BLaER1 (cell line): ENCODE measurements around the gene NPAS3.

Experiments used
- H3K27ac ChIP-seq: shearing (Covaris generic); formaldehyde crosslinking; 2 replicates; pipeline ENCODE4 v1.8.1; 2022
- H3K27me3 ChIP-seq: shearing (Covaris generic); formaldehyde crosslinking; 2 replicates; pipeline ENCODE4 v1.8.1; 2022
- H3K36me3 ChIP-seq: shearing (Covaris generic); formaldehyde crosslinking; 2 replicates; pipeline ENCODE4 v1.8.1; 2022
- H3K4me1 ChIP-seq: shearing (Covaris generic); formaldehyde crosslinking; 2 replicates; pipeline ENCODE4 v1.8.1; 2022
- H3K4me2 ChIP-seq: shearing (Covaris generic); formaldehyde crosslinking; 2 replicates; pipeline ENCODE4 v1.8.1; 2022
- H3K4me3 ChIP-seq: shearing (Covaris generic); formaldehyde crosslinking; 2 replicates; pipeline ENCODE4 v1.8.1; 2022
- H3K9ac ChIP-seq: shearing (Covaris generic); formaldehyde crosslinking; 2 replicates; pipeline ENCODE4 v1.8.1; 2022
- H3K9me3 ChIP-seq: shearing (Covaris generic); formaldehyde crosslinking; 2 replicates; pipeline ENCODE4 v1.8.1; 2022
- H4K20me1 ChIP-seq: shearing (Covaris generic); formaldehyde crosslinking; 2 replicates; pipeline ENCODE4 v1.8.1; 2022
- Cebpa-rat ChIP-seq: shearing (Covaris generic); IDR thresholded peaks from 2 replicates; pipeline ENCODE4 v1.8.1; 2022

NPAS3 gene

DNA sequence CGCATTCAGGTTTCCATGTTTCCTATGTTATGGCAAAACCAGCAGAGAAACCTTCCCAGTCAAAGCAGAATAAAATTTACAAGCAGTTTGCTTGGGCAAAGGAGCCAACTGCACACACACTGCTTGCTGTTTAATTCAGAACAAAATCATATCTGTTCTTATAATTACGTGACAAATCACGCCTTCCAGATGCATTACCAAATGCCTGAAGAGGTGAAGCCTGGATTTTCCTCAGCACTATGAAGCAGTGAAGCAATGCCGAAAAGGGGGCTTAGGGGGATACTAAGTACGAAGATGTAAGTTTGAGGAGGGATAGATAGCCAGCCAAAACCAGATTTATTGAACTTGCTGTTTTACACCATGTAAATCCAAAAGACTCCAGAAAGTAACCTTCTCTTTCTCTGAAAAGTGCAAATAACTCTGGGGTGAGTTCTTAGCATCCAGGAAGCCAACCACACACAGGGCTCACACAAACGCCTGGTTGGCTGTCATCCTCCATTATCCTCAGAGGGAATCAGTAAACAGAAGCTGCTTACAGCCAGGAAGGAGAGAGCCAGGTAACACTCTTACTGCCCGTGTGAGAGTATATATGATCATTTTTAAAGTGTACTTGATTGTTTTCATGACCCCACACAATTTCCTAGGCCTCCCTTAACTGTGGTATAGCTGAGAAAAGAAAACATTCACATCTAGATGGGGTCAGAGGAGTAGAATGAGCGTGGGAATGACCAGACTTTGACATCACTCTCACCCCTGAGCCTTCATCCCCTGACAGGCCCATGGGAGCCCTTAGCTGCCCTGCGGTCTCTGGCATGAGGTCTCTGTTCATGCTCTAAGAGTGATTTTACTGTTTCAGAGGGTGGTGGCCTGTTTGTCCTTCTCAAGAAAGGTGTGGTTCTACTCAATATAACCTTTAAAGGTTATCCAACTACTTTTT, 569.7 kb downstream of the NPAS3 start:
- Histone ChIP-seq H3K9me3 (no peaks in the 10 kb centered on the region), H3K4me3 (no peak overlapping the region), H3K27ac (no peak overlapping the region), H3K4me2 (no peak overlapping the region), H4K20me1 (no peaks in the 10 kb centered on the region), H3K9ac (no peak overlapping the region), H3K4me1 (no peaks in the 10 kb centered on the region), H3K27me3 (no peaks in the 10 kb centered on the region), H3K36me3 (no peaks in the 10 kb centered on the region)
- no peak for TF ChIP-seq Cebpa-rat

DNA sequence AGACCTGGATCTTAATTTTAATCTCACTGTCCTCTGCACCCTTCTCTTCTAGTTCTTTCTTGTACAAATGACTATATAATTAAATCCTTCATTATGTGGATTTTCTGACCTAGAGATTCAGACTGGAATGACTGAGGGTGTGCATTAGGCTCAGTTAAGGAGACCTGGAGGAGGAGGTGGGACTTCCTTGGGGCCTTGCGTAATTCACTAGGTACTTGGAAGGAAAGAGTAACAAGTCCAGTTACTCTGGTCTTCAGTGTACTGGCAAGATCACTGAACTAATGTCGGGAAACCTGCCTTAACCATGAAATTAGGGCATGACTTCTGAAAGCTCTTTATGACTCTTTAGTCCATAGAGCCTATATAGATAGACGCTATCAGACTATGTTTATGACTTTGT, 570.8 kb downstream of the NPAS3 start:
- Histone ChIP-seq H3K4me3 (no peak overlapping the region), H3K27ac (no peak overlapping the region), H3K9ac (no peak overlapping the region), H3K36me3 (no peaks in the 10 kb centered on the region), H4K20me1 (no peaks in the 10 kb centered on the region), H3K4me1 (no peaks in the 10 kb centered on the region), H3K9me3 (no peaks in the 10 kb centered on the region), H3K27me3 (no peaks in the 10 kb centered on the region), H3K4me2 (no peak overlapping the region)
- TF ChIP-seq Cebpa-rat = no peak

DNA sequence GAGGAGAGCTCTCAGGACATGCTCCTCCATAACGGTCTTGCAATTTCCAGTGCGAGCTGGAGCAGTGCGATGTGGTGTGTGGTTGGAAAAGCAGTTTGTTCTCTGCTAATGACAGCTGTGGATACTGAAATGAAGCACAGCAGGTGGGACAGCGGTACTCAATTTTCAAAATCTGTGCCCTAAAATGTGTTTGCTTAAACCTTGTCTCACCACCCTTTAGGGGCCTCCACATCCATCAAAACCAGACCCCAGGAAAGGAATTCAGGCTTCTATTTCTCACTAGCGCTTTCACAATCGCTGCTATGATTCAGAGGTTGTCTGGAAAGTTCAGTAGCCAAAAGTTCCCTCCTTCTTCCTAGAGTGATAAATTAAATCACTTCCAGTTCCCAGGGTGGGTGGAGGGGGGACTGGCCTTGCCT, 571.4 kb downstream of the NPAS3 start:
- Histone ChIP-seq H3K4me2 (no peak overlapping the region), H4K20me1 (no peaks in the 10 kb centered on the region), H3K9me3 (no peaks in the 10 kb centered on the region), H3K9ac (no peak overlapping the region), H3K36me3 (no peaks in the 10 kb centered on the region), H3K4me1 (no peaks in the 10 kb centered on the region), H3K4me3 (no peak overlapping the region), H3K27ac (no peak overlapping the region), H3K27me3 (no peaks in the 10 kb centered on the region)
- no peak for TF ChIP-seq Cebpa-rat

DNA sequence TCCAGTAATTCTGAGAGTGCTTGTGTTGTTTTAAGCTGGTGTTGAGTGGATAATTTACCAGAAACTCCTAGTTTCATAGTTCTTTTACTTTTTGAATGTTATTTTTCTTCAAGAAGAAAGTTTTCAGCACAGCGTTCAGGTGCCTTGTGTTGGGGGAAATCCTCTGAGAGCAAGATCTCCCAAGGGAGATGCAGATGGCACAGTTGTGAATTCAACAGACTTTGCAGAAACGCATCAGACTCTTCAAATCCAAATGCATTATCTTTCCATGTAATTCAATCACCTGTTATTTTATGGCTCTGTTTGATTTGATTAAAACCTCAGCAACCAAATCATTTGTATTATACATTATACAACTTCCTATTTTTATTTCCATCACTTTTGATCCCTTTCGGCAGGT, 572.3 kb downstream of the NPAS3 start:
- no peak overlapping the region for H3K4me3 ChIP-seq
- H3K4me1 ChIP-seq = no peaks in the 10 kb centered on the region
- H3K27me3 ChIP-seq = no peaks in the 10 kb centered on the region
- H3K36me3 ChIP-seq = no peaks in the 10 kb centered on the region
- no peaks in the 10 kb centered on the region for H3K9me3 ChIP-seq
- no peak overlapping the region for H3K27ac ChIP-seq
- no peaks in the 10 kb centered on the region for H4K20me1 ChIP-seq
- no peak overlapping the region for H3K9ac ChIP-seq
- no peak overlapping the region for H3K4me2 ChIP-seq
- TF ChIP-seq Cebpa-rat = no peak

DNA sequence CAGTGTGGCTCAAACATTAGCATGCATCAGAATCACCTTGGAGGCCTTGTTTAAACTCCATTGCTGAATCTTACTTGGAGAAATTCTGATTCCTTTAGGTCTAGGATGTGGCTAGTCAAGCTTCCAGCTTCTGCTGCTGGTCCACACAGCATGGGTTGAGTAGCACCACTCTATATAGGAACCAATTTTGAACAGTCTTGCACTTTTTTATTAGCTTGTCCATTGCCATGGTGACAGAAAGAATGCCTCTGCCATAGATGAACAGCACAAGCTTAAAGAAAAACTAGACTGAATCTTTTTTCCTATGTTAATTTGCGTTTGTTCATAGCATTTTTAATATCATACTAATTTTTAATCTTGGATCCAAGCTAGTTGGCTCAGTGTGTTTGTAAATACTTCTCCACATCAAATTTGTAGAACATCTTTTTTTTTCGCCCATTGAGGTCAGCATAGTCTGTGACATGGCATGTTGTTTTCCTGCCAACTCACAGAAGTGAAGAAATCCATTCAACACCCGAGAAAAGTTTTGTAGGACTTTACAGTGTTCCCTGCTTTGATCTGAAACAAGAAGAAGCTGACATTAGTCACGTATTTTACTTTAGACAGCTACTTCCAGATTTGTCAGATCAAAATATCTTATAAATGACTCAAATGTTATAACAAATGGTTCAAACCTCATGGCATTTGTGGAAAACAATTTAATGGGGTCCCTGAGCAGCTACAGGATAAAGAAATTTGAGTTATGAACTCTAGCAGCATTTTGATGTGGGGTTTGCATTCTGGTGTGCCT, 573.4 kb downstream of the NPAS3 start:
- no peak for TF ChIP-seq Cebpa-rat
- Histone ChIP-seq H3K36me3 (no peaks in the 10 kb centered on the region), H3K9ac (no peak overlapping the region), H3K27me3 (no peaks in the 10 kb centered on the region), H4K20me1 (no peaks in the 10 kb centered on the region), H3K9me3 (no peaks in the 10 kb centered on the region), H3K4me2 (no peak overlapping the region), H3K4me1 (no peaks in the 10 kb centered on the region), H3K4me3 (no peak overlapping the region), H3K27ac (no peak overlapping the region)

DNA sequence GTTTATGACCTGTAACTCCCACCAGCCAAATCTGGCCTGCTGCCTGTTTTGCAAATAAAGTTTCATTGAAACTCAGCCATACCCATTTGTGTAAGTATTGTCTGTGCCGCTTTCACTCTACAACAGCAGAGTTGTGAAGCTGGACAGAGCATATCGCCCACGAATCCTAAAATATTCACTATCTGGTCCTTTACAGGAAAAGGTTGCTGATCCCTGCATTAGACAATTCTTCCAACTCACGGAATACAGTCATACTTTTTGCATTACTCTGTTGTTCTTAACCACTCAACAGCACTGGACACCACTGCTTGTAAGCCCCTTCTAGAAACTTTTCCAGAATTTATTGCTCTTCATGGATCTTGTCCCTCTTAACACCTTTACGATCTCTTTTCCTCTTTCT, 576.8 kb downstream of the NPAS3 start:
- no peaks in the 10 kb centered on the region for H3K4me1 ChIP-seq
- no peak for TF ChIP-seq Cebpa-rat
- no peak overlapping the region for H3K4me2 ChIP-seq

DNA sequence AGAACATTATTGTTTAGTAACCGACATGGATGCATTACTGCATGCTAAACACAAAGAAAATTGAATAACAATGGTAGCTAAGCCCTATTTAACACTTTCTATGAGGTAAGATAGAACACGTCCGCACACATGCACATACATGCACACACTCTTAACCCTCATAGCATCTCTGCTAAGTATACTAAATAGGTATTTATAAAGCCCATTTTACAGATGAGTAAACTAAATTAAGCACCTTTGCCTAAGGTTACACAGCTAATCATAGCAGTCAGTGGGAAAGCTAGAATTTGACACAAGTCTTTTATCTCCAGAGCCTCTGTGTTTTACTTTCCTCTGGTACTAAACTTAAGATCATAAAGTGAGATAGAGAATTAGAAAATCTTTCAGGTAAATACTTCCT, 577.2 kb downstream of the NPAS3 start:
- H3K27me3 ChIP-seq = no peaks in the 10 kb centered on the region
- no peak overlapping the region for H3K4me3 ChIP-seq
- H3K4me2 ChIP-seq = no peak overlapping the region
- H3K36me3 ChIP-seq = no peaks in the 10 kb centered on the region
- H3K9ac ChIP-seq = no peak overlapping the region
- TF ChIP-seq Cebpa-rat = no peak
- H4K20me1 ChIP-seq = no peaks in the 10 kb centered on the region
- H3K4me1 ChIP-seq = no peaks in the 10 kb centered on the region
- no peak overlapping the region for H3K27ac ChIP-seq
- H3K9me3 ChIP-seq = no peaks in the 10 kb centered on the region

More for the DNA sequence above, 576.8 kb downstream of the NPAS3 start:
- Histone ChIP-seq H3K4me3 (no peak overlapping the region), H3K9ac (no peak overlapping the region), H3K36me3 (no peaks in the 10 kb centered on the region), H3K27me3 (no peaks in the 10 kb centered on the region), H4K20me1 (no peaks in the 10 kb centered on the region), H3K9me3 (no peaks in the 10 kb centered on the region), H3K27ac (no peak overlapping the region)

DNA sequence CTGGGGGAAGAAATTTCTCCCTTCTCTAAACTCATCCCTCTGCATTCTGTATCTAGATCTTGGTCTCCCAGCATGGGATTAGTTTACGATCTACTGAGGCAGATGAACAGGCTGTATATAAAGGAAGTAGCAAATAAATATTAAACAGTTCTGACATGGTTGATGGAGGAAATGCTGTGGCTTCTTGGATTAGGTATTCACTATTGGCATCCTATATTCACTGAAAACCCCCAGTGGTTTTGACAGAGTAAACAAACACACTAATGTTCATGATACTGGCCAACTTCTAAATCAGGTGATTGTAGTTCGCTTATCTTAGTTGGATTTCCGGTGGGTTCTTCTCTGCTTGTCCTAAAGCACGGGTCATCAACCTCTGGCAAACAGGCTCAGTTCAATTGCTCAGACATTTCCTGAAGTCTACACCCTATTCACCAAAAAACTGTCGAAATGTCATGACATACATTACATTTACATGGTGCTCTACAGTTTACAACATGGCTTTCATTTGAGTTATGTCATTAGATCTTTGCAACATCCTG, 578.3 kb downstream of the NPAS3 start:
- no peaks in the 10 kb centered on the region for H3K36me3 ChIP-seq
- H3K4me2 ChIP-seq = no peak overlapping the region
- no peak overlapping the region for H3K27ac ChIP-seq
- no peak overlapping the region for H3K4me3 ChIP-seq
- H4K20me1 ChIP-seq = no peaks in the 10 kb centered on the region
- no peak for TF ChIP-seq Cebpa-rat
- no peaks in the 10 kb centered on the region for H3K27me3 ChIP-seq
- H3K4me1 ChIP-seq = no peaks in the 10 kb centered on the region
- H3K9ac ChIP-seq = no peak overlapping the region
- H3K9me3 ChIP-seq = no peaks in the 10 kb centered on the region

DNA sequence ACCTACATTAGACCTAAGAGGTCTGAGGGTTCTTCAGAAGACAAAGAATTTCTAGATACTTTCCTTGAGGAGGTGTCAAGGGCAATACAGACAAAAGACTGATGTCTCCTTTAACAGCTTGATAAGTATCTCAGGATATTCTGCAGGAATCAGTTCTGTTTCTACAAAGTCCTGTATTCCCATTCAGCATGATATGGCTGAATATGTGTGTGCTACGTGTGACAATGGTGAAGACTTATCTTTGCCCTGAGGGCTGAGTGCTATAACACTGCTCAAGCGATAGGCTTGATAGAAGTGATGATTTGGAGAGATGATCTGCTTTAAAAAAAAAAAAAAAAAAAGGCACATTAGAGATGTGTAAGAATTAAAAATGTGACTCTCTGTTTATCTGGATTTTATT, 582.5 kb downstream of the NPAS3 start:
- H3K27ac ChIP-seq = no peak overlapping the region
- no peak overlapping the region for H3K4me3 ChIP-seq
- no peak overlapping the region for H3K4me2 ChIP-seq
- H3K4me1 ChIP-seq = no peaks in the 10 kb centered on the region
- H3K27me3 ChIP-seq = no peaks in the 10 kb centered on the region
- TF ChIP-seq Cebpa-rat = no peak
- no peaks in the 10 kb centered on the region for H3K9me3 ChIP-seq
- H3K9ac ChIP-seq = no peak overlapping the region
- H3K36me3 ChIP-seq = no peaks in the 10 kb centered on the region
- H4K20me1 ChIP-seq = no peaks in the 10 kb centered on the region

DNA sequence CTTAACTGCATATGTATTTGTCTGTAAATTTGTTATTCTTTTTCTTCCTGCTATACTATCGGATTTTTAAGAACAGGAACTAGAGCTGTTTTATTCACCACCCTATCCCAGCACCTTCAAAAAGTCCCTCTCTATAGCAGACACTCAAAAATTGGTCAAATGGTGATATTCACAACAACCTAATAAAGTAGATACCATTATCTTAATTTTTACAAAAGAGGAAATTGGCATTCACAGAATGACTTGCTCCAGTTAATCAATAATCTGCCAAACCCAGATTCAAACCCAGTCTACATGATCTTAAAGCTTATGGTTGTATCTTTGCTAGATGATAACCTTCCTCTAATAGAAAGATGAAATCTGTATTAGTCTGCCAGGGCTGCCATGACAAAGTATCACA, 585.6 kb downstream of the NPAS3 start:
- no peak overlapping the region for H3K4me3 ChIP-seq
- H3K4me2 ChIP-seq = no peak overlapping the region
- H3K9me3 ChIP-seq = no peaks in the 10 kb centered on the region
- no peaks in the 10 kb centered on the region for H3K27me3 ChIP-seq
- H4K20me1 ChIP-seq = no peaks in the 10 kb centered on the region
- no peak overlapping the region for H3K27ac ChIP-seq
- no peaks in the 10 kb centered on the region for H3K36me3 ChIP-seq
- no peak for TF ChIP-seq Cebpa-rat
- no peak overlapping the region for H3K9ac ChIP-seq
- no peaks in the 10 kb centered on the region for H3K4me1 ChIP-seq
